Stimulated activated CD4-positive, alpha-beta T cell treated with anti-CD3 and anti-CD28 coated beads, Interleukin-4, amount 100 ng/mL, for 1 hour (primary cell): ENCODE results near the gene PCGF2.

Experiments
- DNase-seq: peaks from one replicate; pipeline ENCODE4 v3.0.0-alpha.2; 2020

Gene PCGF2

GRCh38 chr17:38716368-38717005 is 31.6 kb downstream of the PCGF2 start:
- no peak for DNase-seq

GRCh38 chr17:38715216-38715943 is 32.8 kb downstream of the PCGF2 start:
- DNase-seq = no peak

- no peak for DNase-seq
Measured at GRCh38 chr17:38713456-38714075, 34.6 kb downstream of the PCGF2 start.

GRCh38 chr17:38712593-38712992 is 35.5 kb downstream of the PCGF2 start:
- DNase-seq = no peak

GRCh38 chr17:38711792-38712571 is 36.2 kb downstream of the PCGF2 start:
- no peak for DNase-seq

- DNase-seq = no peak
Measured at GRCh38 chr17:38710985-38711384, 37.2 kb downstream of the PCGF2 start.

GRCh38 chr17:38710604-38710962 is 37.6 kb downstream of the PCGF2 start:
- DNase-seq = no peak

- DNase-seq = no peak
Measured at GRCh38 chr17:38709864-38710603, 38.1 kb downstream of the PCGF2 start.

GRCh38 chr17:38709104-38709820 is 38.9 kb downstream of the PCGF2 start:
- DNase-seq = no peak

- DNase-seq = no peak
Measured at GRCh38 chr17:38707678-38708351, 40.3 kb downstream of the PCGF2 start.

- DNase-seq = peak; percentile 42
Measured at GRCh38 chr17:38706505-38707216, 41.5 kb downstream of the PCGF2 start.

- peak; percentile 60 for DNase-seq
Measured at GRCh38 chr17:38705803-38706504, 42.2 kb downstream of the PCGF2 start.

- DNase-seq = no peak
Measured at GRCh38 chr17:38705523-38705802, 42.7 kb downstream of the PCGF2 start.

GRCh38 chr17:38704606-38705522 is 43.3 kb downstream of the PCGF2 start, which contains the start of gene MLLT6:
MLLT6 (plus strand) TSS chr17:38705273; CDS start chr17:38705633, 360 bp downstream.
- DNase-seq = peak; percentile 82

GRCh38 chr17:38703742-38704605 is 44.2 kb downstream of the PCGF2 start:
- DNase-seq = peak; percentile 89

- peak; percentile 37 for DNase-seq
Measured at GRCh38 chr17:38702916-38703741, 45.0 kb downstream of the PCGF2 start.
